Measurements from ENCODE around the gene CTSV.
"Not testable (repeated sequence)": the region's sequence is repeated elsewhere in the genome, so short reads cannot be mapped to it uniquely, and the experiment has no call there.

The CTSV gene

DNA sequence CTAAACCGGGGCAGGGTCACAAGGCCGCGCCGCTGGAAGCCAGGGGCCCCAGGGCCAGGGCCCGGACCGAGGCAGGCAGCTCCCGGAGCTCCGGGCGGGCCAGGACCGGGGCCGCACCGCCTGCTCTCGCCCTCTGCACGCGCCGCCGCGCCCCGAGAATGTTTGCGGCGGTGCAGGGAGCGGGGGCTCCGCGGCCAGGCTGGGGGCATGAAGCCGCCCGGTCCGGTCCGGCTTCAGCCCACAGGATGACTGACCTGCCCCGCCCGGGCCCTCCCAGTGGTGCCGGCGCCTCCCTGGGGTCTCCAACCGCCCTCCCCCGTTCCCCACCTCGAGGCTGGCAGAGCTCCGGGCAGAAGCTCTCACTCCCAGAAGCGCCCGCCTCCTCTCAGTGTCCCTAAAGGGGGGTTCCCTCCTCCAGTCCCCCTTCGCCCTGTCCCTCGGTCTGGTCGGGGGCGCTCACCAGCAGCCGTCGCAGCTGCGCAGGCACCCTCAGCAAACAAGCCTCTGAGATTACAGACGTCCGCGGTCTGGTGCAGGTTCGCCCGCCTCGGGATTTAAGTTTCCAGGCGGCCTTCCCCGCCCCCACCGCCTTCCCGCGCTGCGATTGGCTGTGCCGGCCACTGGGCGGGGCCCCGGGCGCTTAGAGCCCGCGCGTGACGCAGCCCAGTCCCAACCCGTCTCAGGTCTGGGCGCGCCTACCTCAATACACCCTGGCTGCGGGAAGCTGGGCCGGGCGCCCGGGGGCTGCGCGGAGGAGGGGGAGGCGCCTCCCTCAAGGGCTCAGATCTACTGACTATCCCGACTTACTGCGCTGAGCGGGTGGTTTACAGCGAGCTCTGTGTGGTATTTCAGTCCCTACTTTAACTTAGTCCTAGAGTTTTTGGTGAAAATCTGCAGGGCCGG, at the start of gene CTSV:
CTSV (minus strand) TSS at position 532 of the 903 bp plus-strand sequence. CDS start 1,099 bp downstream, outside the sequence.
- peak; percentile 82 for DNase-seq

GRCh38 chr9:97087668-97088215, 48.8 kb upstream of the CTSV start:
- not testable (repeated sequence) for DNase-seq

DNA sequence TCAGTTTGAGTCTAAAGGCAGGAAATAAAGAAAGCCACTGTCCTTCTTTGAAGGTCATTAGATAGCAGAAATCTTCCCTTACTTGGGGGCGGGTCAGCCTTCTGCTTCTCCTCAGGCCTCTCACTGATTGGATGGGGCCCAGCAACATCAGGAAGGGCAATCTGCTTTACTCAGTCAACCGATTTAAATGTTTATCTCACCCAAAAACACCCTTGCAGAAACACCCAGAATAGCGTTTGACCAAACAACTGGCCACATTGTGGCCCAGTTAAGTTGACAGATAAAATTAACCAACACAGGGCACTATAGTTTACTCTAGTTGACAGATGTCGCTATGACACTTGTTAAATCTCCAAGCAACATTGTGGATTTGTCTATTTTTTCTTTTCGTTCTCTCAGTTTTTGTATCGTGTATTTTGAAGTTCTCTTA, 45.6 kb upstream of the CTSV start:
- DNase-seq = not testable (repeated sequence)

- DNase-seq = no peak
Measured at GRCh38 chr9:97078362-97078761, 39.4 kb upstream of the CTSV start.

GRCh38 chr9:97077452-97078295, 38.7 kb upstream of the CTSV start:
- DNase-seq = no peak

- DNase-seq = not testable (repeated sequence)
Measured at GRCh38 chr9:97076731-97077451, 37.9 kb upstream of the CTSV start.

- no peak for DNase-seq
Measured at GRCh38 chr9:97076238-97076637, 37.3 kb upstream of the CTSV start.

DNA sequence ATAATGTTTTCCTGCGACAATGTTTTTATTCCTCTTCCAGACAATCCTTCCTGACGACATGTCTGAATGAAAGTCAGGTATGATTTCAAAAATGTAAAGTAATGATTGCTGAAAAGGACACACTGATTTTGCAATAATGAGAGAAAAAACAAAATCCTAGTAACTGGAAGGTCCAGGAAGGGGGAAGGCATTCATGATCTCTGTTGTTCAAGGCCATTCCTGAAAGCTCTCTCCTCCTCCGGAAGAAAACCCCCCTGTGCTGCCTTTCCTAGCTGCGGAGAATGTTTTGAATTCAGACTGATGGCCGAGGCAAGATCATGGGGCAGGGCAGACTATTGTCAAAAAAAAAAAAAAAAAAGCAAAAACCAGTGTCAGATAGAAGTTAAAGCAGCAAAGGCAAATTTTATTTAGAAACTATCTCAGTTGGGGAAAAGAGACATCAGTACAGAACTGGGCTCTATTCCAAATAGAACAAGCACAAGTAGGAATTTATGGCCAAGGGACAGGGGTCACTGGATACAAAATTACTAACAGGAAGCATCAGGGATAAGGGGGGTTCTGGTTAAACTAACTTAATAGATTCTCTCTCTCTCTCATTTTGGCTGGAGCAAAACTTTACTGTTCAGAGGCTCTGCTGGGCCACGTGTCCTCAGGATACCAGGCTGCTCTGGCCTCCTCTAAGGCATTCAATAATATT, 36.5 kb upstream of the CTSV start:
- no peak for DNase-seq

GRCh38 chr9:97073506-97073905, 34.6 kb upstream of the CTSV start:
- no peak for DNase-seq

DNA sequence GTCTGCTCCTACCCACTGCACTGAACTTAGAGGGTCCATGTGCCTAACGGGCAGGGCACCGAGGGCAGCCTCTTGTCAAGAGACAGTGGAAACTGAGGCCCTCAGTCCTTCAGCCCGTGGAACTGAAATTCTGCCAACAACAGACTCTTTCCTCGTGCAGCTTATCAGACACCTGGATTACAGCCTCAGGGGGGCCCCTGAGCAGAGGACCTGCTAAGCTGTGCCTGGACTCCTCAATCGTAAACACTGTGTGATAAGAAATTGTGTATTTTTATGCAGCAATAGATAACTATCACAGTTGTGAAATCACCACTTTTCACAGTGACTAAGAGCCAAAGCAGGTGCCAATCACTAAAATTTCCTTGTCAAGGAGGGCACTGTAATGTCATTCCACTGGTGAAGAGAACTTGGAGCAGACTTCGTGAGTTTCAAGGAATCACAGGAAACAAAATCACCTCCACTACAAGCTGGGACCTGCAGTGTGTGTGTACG, 33.4 kb upstream of the CTSV start:
- DNase-seq = no peak

- not testable (repeated sequence) for DNase-seq
Measured at GRCh38 chr9:97070325-97070724, 31.4 kb upstream of the CTSV start.

- DNase-seq = no peak
Measured at GRCh38 chr9:97067490-97067889, 28.5 kb upstream of the CTSV start.

- DNase-seq = no peak
Measured at GRCh38 chr9:97064176-97064575, 25.2 kb upstream of the CTSV start.

GRCh38 chr9:97060796-97061195, 21.9 kb upstream of the CTSV start:
- DNase-seq = no peak

GRCh38 chr9:97059626-97060025, 20.7 kb upstream of the CTSV start:
- DNase-seq = no peak

DNA sequence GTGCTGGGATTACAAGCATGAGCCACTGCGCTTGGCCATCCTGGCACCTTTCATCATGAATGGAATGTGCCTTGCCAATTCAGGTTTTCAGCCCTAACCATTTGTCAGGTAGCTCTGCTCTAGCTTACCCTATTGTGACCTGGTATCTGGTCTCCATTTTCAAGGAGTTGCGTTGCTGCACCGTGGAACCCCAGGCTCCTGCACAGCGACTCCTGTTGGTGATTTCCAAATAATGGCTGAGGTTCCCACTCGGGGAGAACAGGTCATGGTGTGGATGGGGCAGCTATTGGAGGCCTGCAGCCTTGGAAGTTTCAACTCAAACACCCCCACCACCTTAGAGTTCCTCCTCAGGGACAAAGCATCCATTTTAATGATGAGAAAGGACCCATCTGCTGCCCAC, 18.7 kb upstream of the CTSV start:
- no peak for DNase-seq

DNA sequence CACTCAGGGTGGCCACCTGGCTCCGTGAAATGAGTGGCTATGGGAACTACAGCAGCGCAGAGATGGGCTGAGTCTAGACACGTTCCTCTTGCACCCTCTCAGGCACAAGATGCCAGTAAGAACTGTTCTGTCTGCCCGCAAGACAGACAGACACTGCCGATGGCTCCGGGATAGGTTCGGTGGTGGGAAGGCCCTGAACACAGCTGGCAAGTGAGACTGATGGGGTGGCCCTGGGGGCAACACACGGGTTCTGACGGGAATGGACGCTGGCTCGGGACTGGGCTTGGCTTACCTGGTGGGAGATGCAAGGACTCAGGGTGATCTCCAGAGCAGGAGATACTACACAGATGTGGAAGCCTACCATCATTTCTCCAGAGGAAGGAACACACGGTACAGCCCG, 16.9 kb upstream of the CTSV start:
- DNase-seq = not testable (repeated sequence)

DNA sequence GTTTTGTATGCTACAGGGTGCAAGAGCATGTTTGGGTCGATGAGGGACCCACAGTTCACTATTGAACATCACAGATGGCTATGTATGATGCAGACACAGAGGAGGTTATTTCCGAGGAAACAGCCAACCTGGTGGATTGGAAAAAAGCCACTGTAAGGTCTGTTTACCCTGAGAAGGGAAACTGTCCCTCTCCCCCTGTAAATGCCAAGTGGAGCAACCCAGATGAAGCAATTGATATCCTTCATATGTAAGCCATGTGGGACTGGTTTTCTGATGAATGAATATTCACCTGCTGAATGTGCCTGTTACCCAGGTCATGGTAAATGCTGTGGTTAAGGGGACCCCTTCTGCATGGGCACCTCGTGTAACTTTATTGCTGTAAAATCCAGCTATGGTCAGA, 14.8 kb upstream of the CTSV start:
- DNase-seq = no peak

DNA sequence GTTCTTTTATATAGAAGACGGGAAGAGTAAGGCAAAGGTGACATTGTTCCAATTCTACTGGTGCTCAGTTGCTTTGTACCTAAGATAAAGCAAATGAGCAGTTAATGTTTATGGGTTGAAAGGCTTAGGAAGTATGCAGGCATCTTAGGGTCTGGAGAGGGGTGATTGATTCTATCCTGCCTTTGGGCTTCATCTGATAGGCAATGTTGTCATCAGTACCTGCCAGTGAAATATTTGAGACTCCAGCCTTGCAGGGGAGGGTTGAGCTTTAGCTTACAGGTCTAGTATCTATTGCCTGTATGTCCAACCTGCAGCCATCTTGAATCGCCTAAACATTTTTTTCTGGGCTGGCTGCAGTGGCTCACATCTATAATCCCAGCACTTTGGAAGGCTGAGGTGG, 13.8 kb upstream of the CTSV start:
- no peak for DNase-seq

- DNase-seq = no peak
Measured at GRCh38 chr9:97046228-97046627, 7.3 kb upstream of the CTSV start.

DNA sequence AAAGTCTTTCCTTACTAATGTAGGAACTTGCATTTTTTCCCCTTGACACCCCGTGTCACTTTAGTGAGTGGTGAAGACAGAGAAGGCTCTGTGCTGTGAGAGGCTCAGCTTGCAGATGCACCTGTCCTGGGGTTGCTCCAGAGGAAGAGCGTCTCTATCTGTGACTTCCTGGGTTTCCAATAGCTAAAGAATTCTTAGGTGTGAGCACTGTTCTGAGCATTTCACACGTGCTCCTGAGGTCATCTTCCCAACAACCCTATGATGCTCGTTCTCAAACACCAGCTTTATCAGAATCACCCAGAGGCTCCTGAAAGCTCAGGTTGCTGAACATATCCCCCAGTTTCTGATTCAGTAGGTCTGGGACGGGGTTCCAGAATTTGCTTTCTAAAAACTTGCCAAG, 6.4 kb upstream of the CTSV start:
- no peak for DNase-seq

DNA sequence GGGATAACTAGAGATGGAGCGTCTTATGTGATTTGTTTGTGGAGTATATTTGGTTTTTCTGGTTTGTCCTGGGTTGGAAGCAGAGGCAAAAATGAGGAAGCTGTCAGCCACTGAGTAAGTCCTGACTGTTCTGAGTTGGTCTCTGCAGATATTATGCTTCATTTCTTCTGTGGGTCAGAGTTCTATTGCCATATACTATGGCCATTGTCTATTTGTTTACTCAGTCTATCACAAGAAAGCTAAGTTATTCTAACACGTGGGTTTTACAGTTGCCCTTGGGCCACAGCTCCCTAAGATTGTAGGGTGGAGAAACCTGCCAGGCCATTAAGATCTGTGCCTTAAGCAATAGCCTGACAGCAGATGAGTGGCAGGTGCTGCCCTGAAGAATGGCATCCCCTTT, 3.0 kb upstream of the CTSV start:
- DNase-seq = no peak
